Cardiac septum (tissue), 1 donor: ENCODE data around the gene PARD3. TPM values are rescaled to one million over a fixed set of nuclear protein-coding genes. Genes with fewer than 3 reads are reported as not detected.

Source experiments
- DNase-seq: peaks from one replicate; pipeline ENCODE4 v3.0.0-alpha.2; 2020; ENCODE audit warnings: low spot score
- intact Hi-C: fragments of 100-400 bp; cut with DNase I; formaldehyde crosslinking; loops from one replicate; pipeline ENCODE4 v1.14.0; 2022
- total RNA-seq: library from RNA; stranded (reverse); fragmentation: NEBNext Ultra II Directional; extraction: Animal tissue kit (Norgen Biotek cat#: 25700); gene quantifications from one replicate; pipeline ENCODE4 v1.2.1, GENCODE V29; 2021
- donor health status: DM: no; HTN: no; CAD: no.

The PARD3 gene
- total RNA-seq, 1 donor from 2014 or later, result 36.7 TPM

GRCh38 chr10:34260904-34261303 lies 554.2 kb downstream of the PARD3 start:
- intact Hi-C loops, result no loop called here
- DNase-seq, result no peak

- DNase-seq, result no peak
- intact Hi-C loops, result no loop called here
Observed at GRCh38 chr10:34256216-34256615, 558.9 kb downstream of the PARD3 start.

GRCh38 chr10:34255035-34255434 lies 560.1 kb downstream of the PARD3 start:
- intact Hi-C loops, result no loop called here
- DNase-seq, result no peak

- DNase-seq, result no peak
- intact Hi-C loops, result no loop called here
Observed at GRCh38 chr10:34254596-34254995, 560.5 kb downstream of the PARD3 start.

GRCh38 chr10:34252111-34252510 lies 563.0 kb downstream of the PARD3 start:
- DNase-seq, result no peak
- intact Hi-C loops, result no loop called here

- DNase-seq, result no peak
- intact Hi-C loops, result no loop called here
Observed at GRCh38 chr10:34251177-34251576, 563.9 kb downstream of the PARD3 start.

GRCh38 chr10:34250722-34251121 lies 564.4 kb downstream of the PARD3 start:
- no peak for DNase-seq
- intact Hi-C loops, result no loop called here

- intact Hi-C loops, result no loop called here
- DNase-seq, result no peak
Observed at GRCh38 chr10:34249634-34250033, 565.5 kb downstream of the PARD3 start.

GRCh38 chr10:34247560-34247959 lies 567.5 kb downstream of the PARD3 start:
- DNase-seq, result no peak
- intact Hi-C loops, result no loop called here

- intact Hi-C loops, result no loop called here
- no peak for DNase-seq
Observed at GRCh38 chr10:34244756-34245484, 570.2 kb downstream of the PARD3 start.

GRCh38 chr10:34241226-34242000 lies 573.7 kb downstream of the PARD3 start:
- DNase-seq, result no peak
- intact Hi-C loops, result no loop called here

- intact Hi-C loops, result no loop called here
- no peak for DNase-seq
Observed at GRCh38 chr10:34240039-34240438, 575.1 kb downstream of the PARD3 start.

- DNase-seq, result no peak
- intact Hi-C loops, result no loop called here
Observed at GRCh38 chr10:34237898-34238455, 577.1 kb downstream of the PARD3 start.

- intact Hi-C loops, result no loop called here
- DNase-seq, result no peak
Observed at GRCh38 chr10:34236931-34237330, 578.2 kb downstream of the PARD3 start.

GRCh38 chr10:34235164-34235832 lies 579.8 kb downstream of the PARD3 start:
- no peak for DNase-seq
- intact Hi-C loops, result no loop called here

- no peak for DNase-seq
- intact Hi-C loops, result no loop called here
Observed at GRCh38 chr10:34232481-34232880, 582.6 kb downstream of the PARD3 start.

GRCh38 chr10:34231441-34232180 lies 583.5 kb downstream of the PARD3 start:
- DNase-seq, result no peak
- intact Hi-C loops, result no loop called here

- DNase-seq, result no peak
- intact Hi-C loops, result no loop called here
Observed at GRCh38 chr10:34229917-34230316, 585.2 kb downstream of the PARD3 start.

- intact Hi-C loops, result no loop called here
Observed at GRCh38 chr10:34228066-34228465, 587.0 kb downstream of the PARD3 start.

GRCh38 chr10:34224639-34225038 lies 590.5 kb downstream of the PARD3 start:
- intact Hi-C loops, result no loop called here
- no peak for DNase-seq

More at GRCh38 chr10:34228066-34228465, 587.0 kb downstream of the PARD3 start:
- DNase-seq, result no peak
